Cardiac fibroblast (primary cell): Measurements from ENCODE around the gene CSMD2.

ENCODE experiments used
- DNase-seq, 2 donors: peaks; one replicate each; pipeline versions ENCODE4 v3.0.0 to v3.0.0-alpha.2; 2010; ENCODE audit warnings: low read depth in 2 of 2
- H3K4me3 ChIP-seq, 2 donors: replicated peaks in 1 of 2; 1 replicate in 1 of 2; 2 replicates in 1 of 2; pipeline ENCODE4 v1.5.1; 2011; ENCODE audit warnings: low read depth in 2 of 2, low read length in 2 of 2, mild to moderate bottlenecking in 2 of 2, moderate library complexity in 1 of 2
- TF ChIP-seq, protein P1 (sequence below): IDR thresholded peaks from one replicate; pipeline ENCODE4 v1.5.1; 2011; ENCODE audit warnings: low read depth, mild to moderate bottlenecking, low read length, inconsistent platforms

CSMD2 gene

DNA sequence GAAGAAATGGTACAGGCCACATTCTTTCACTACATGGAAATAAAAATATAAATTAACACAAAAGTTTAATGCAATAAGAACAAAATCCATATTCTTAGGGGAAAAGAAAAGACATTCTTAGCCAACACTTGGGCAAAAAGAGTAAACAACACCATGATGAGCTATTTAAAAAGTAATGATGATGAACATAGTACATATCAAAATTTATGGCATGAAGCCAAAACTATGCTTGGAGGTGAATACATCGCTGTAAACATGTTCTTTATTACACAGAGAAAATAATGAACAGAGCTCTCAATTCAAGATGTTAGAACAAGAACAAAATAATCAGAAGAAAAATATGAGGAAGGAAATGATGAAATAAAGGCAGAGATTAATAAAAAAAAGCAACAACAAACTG is 534.3 kb downstream of the CSMD2 start:
- no peak for DNase-seq
- no peak overlapping the region for H3K4me3 ChIP-seq
- TF ChIP-seq, protein P1, sequence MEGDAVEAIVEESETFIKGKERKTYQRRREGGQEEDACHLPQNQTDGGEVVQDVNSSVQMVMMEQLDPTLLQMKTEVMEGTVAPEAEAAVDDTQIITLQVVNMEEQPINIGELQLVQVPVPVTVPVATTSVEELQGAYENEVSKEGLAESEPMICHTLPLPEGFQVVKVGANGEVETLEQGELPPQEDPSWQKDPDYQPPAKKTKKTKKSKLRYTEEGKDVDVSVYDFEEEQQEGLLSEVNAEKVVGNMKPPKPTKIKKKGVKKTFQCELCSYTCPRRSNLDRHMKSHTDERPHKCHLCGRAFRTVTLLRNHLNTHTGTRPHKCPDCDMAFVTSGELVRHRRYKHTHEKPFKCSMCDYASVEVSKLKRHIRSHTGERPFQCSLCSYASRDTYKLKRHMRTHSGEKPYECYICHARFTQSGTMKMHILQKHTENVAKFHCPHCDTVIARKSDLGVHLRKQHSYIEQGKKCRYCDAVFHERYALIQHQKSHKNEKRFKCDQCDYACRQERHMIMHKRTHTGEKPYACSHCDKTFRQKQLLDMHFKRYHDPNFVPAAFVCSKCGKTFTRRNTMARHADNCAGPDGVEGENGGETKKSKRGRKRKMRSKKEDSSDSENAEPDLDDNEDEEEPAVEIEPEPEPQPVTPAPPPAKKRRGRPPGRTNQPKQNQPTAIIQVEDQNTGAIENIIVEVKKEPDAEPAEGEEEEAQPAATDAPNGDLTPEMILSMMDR, result no peak

DNA sequence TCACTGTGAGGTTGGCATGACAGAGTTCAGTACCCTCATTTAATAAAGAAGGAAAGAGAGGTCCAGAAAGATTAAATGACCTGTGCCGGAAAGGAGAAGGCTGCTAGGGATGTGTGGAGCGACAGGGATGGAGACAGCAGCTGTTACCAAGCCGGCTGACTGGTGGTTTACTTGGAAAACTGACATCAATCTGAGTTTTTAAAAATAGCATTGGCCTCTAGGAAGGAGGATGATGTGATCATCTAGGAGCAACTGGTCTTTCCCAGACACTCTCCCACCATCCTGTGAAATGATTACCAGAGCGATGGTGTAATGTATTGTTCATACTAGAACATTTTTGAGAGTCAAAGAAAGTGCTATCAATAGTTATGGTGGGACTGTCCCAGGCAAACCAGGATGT is 538.2 kb downstream of the CSMD2 start:
- no peak for DNase-seq
- no peak overlapping the region for H3K4me3 ChIP-seq
- TF ChIP-seq, protein P1, result no peak

DNA sequence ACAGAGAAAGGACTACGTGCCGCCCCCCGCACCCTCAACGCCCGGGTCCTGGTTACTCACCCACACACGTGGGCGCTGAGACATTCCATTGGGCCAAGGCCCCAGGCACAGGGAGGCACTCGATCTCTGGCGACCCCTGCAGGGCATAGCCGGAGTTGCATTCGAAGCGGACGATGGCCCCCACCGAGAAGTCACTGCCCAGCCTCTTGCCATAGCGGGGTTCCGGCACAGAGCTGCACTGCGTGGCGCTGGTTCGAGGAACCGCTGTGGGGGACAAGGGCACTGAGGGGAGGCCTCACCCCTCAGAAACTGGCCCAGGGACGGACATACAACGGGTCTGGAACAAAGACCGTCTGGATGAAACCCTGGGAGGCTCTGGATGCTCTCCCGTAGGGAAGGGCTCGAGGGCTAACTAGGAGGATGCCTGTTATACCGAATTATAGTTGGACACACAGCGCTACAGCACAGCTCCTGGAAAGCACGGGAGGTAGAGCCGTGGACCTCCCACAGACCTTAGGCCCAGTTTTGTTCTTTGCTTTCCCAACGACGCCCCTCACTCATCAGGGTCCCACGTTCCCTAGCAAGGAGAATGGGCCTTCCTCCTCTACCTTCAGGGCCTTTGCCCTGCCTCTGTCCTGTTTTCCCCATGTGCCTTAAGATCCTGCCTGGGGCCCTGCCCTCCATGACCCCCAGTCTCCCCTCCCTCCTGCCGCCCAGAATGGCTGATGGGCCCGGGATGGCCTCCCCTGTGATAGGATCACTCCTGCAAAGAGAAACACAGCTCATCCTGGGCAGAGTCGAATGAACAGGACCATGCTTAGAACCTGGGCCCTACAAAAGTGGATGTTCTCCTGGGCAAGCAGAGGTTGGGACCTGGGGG is 539.8 kb downstream of the CSMD2 start:
- H3K4me3 ChIP-seq, result no peak overlapping the region
- TF ChIP-seq, protein P1, result no peak
- DNase-seq, result no peak

DNA sequence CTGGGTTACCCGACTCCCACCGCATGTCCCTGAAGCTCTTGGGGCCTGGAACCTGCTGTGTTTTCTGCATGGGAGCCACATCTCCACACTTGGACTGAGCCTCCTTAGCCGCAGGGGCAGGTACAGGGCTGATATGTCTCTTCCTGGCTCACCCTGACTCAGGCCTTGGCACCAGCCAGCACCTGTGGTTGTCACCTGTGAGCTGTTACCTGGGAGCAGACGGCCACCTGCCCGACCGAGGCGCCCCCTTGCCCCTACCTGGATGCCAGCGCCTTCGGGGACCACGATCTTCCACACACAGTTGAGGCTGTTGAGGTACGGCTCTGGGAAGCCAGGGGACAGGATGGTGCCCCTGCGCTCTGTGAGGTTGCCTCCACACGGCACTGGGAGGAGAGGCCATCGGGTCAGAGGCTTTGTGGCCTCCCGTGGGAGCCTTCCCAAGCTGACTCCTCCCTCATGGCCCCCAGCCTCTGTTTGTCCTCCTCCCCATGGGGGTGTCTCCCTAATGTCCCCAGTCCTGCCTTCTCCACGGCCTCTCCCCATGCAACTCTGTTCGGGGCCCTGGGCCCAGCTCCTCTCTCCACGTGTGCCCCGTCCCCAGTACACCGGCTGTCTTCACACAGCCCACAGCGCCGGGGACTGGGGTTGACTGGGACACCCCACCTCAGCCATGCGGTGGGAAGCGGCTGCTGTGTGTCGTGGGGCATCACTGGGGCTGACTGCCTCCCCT is 540.6 kb downstream of the CSMD2 start:
- TF ChIP-seq, protein P1, result no peak
- no peak overlapping the region for H3K4me3 ChIP-seq
- no peak for DNase-seq

DNA sequence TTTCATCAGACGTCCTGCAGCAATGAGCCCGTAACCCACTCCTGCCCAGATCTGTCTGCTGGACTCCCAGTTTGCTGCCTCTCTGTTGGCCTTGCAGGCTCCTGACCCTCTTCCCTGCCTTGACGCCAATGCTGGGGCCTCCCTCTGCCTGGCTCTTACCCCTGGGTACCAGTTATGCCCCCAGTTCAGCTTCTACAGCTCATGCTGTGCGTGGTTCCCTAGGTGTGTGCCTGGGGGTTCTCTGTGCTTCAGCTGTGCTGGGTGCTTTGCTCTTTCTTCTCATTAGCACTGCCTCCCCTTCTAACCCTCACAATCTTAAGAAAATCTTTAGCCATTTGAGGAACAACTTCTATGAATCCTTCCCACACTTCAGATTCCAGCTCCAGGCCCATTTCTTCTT is 541.2 kb downstream of the CSMD2 start:
- DNase-seq, result no peak
- TF ChIP-seq, protein P1, result no peak
- H3K4me3 ChIP-seq, result no peak overlapping the region

DNA sequence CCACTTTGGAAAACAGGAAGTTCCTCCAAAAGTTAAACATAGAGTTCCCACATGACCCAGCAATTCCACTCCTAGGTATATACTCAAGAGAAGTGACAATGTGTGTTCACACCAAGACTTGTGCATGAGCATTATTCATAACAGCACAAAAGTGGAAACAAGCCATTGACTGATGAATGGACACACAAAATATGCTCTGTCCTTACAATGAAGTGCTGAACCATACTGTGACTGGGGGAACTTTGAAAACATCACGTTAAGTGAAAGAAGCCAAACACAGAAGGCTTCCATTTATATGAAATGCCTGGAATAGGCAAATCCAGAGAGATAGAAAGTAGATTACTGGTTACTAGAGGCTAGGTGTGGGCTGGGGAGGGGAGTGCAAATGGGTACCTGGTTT is 542.3 kb downstream of the CSMD2 start:
- TF ChIP-seq, protein P1, result no peak
- DNase-seq, result no peak
- H3K4me3 ChIP-seq, result no peak overlapping the region
